OCI-LY3 (cell line): ENCODE measurements around the gene RSPO3.

Experiments used
- H2AFZ ChIP-seq: fragments of 200-600, 300-600 bp; shearing (Covaris generic); 2 replicates; pipeline ENCODE4 v1.6.0; 2014; ENCODE audit warnings: antibody characterized with exemption, low read depth, low read length
- H3K27ac ChIP-seq: fragments of 200-600, 300-600 bp; sonication (generic); 2 replicates; pipeline ENCODE4 v1.5.1; 2014; ENCODE audit warnings: mild to moderate bottlenecking, low read length, moderate library complexity, mixed read lengths
- H3K27me3 ChIP-seq: fragments of 200-600, 300-600 bp; sonication (generic); 2 replicates; pipeline ENCODE4 v1.6.1; 2014; ENCODE audit warnings: low read depth, low read length, mixed read lengths
- H3K36me3 ChIP-seq: fragments of 200-600, 300-600 bp; sonication (generic); replicated peaks from 2 replicates; pipeline ENCODE3; 2014; ENCODE audit warnings: low read depth, low read length, mixed read lengths
- H3K4me1 ChIP-seq: fragments of 300-600, 200-600 bp; sonication (generic); 2 replicates; pipeline ENCODE4 v1.6.1; 2014; ENCODE audit warnings: low read length, mixed read lengths
- H3K4me2 ChIP-seq: fragments of 200-600, 300-600 bp; sonication (generic); 2 replicates; pipeline ENCODE4 v1.6.1; 2014; ENCODE audit warnings: low read length, mixed read lengths
- H3K4me3 ChIP-seq: fragments of 300-600, 200-600 bp; sonication (generic); 2 replicates; pipeline ENCODE4 v1.5.1; 2014; ENCODE audit warnings: antibody characterized with exemption, mild to moderate bottlenecking, low read length, moderate library complexity
- H3K79me2 ChIP-seq: fragments of 300-600, 200-600 bp; shearing (Covaris generic); 2 replicates; pipeline ENCODE4 v1.6.1; 2014; ENCODE audit warnings: mild to moderate bottlenecking, low read length, mixed read lengths
- H3K9ac ChIP-seq: fragments of 300-600, 200-600 bp; shearing (Covaris generic); 2 replicates; pipeline ENCODE4 v1.6.0; 2014; ENCODE audit warnings: mild to moderate bottlenecking, low read length, moderate library complexity
- H3K9me3 ChIP-seq: fragments of 200-600, 300-600 bp; shearing (Covaris generic); 2 replicates; pipeline ENCODE4 v1.6.1; 2014; ENCODE audit warnings: low read length, mixed read lengths; ENCODE audit not compliant: insufficient read depth
- H4K20me1 ChIP-seq: fragments of 200-600, 300-600 bp; sonication (generic); 2 replicates; pipeline ENCODE4 v1.6.1; 2016; ENCODE audit warnings: low read length, mixed read lengths; ENCODE audit not compliant: insufficient read depth
- CTCF ChIP-seq: fragments of 200-600, 300-600 bp; sonication (generic); IDR thresholded peaks from 2 replicates; pipeline ENCODE4 v1.5.1; 2014; ENCODE audit warnings: antibody characterized with exemption, low read length, low read depth
- EZH2phosphoT487 ChIP-seq: fragments of 200-600 bp; shearing (Covaris generic); IDR thresholded peaks from 2 replicates; pipeline ENCODE4 v1.6.1; 2018; ENCODE audit warnings: antibody characterized with exemption, mixed run types, low read depth

The RSPO3 gene

GRCh38 chr6:127131772-127132376 lies 13.4 kb downstream of the RSPO3 start:
- no peaks in the 10 kb centered on the region for H3K79me2 ChIP-seq
- H3K36me3 ChIP-seq = no peaks in the 10 kb centered on the region
- no peaks in the 10 kb centered on the region for H4K20me1 ChIP-seq
- TF ChIP-seq EZH2phosphoT487 (no peak), CTCF (no peak)
- no peak overlapping the region for H3K4me3 ChIP-seq
- H3K27ac ChIP-seq = no peak overlapping the region
- no peak overlapping the region for H3K4me2 ChIP-seq
- H3K4me1 ChIP-seq = no peaks in the 10 kb centered on the region
- no peak overlapping the region for H2AFZ ChIP-seq
- H3K9me3 ChIP-seq = no peaks in the 10 kb centered on the region
- no peak overlapping the region for H3K9ac ChIP-seq
- H3K27me3 ChIP-seq = no peaks in the 10 kb centered on the region

DNA sequence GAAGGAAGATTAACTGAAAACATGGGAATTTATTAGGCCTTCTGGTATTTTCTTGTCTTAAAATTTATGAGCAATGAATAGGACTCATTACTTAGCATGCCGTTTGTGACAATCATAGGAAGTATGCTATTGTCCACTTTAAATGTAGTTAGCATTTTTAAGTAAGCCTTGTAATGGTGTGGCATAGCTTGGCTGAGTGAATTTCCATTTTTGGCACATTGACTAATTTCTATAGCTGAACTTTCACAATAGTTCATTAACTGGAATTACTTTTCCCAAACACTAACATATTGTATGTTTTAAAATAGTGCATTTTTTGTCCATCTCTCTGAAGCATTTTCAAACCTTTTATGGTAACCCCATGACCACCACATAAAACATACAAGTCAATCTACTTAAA lies 15.7 kb downstream of the RSPO3 start:
- Histone ChIP-seq H3K4me1 (no peaks in the 10 kb centered on the region), H3K27ac (no peak overlapping the region), H2AFZ (no peak overlapping the region), H3K9me3 (no peaks in the 10 kb centered on the region), H3K4me2 (no peak overlapping the region), H3K4me3 (no peak overlapping the region), H3K27me3 (no peaks in the 10 kb centered on the region), H4K20me1 (no peaks in the 10 kb centered on the region), H3K36me3 (no peaks in the 10 kb centered on the region), H3K79me2 (no peaks in the 10 kb centered on the region), H3K9ac (no peak overlapping the region)
- TF ChIP-seq EZH2phosphoT487 (no peak), CTCF (no peak)

DNA sequence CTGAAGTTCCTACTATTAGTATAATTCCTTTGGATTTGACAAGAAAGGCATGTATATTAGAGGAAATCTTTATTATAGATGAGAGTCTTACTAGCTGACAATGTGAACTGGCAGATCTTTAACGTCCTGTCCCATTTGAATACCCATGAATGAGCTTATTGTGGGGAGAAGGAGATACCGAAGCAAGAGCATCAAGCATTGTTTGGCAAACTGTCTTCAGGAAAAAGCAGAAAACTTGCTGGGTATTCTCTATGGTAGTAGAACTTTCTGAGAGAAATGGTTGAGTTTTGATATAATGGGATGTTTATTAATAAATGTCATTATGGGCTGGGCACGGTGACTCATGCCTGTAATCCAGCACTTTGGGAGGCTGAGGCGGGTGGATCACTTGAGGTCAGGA lies 18.3 kb downstream of the RSPO3 start:
- no peaks in the 10 kb centered on the region for H3K36me3 ChIP-seq
- H3K9ac ChIP-seq = no peak overlapping the region
- H4K20me1 ChIP-seq = no peaks in the 10 kb centered on the region
- no peaks in the 10 kb centered on the region for H3K9me3 ChIP-seq
- H2AFZ ChIP-seq = no peak overlapping the region
- no peak overlapping the region for H3K27ac ChIP-seq
- TF ChIP-seq EZH2phosphoT487 (no peak), CTCF (no peak)
- H3K4me1 ChIP-seq = no peaks in the 10 kb centered on the region
- H3K4me2 ChIP-seq = no peak overlapping the region
- no peak overlapping the region for H3K4me3 ChIP-seq
- H3K27me3 ChIP-seq = no peaks in the 10 kb centered on the region
- H3K79me2 ChIP-seq = no peaks in the 10 kb centered on the region

GRCh38 chr6:127146932-127147331 lies 28.5 kb downstream of the RSPO3 start:
- no peaks in the 10 kb centered on the region for H4K20me1 ChIP-seq
- no peak overlapping the region for H3K27ac ChIP-seq
- no peak overlapping the region for H3K4me2 ChIP-seq
- no peaks in the 10 kb centered on the region for H3K4me1 ChIP-seq
- H3K27me3 ChIP-seq = no peaks in the 10 kb centered on the region
- no peak overlapping the region for H2AFZ ChIP-seq
- H3K9ac ChIP-seq = no peak overlapping the region
- H3K9me3 ChIP-seq = no peaks in the 10 kb centered on the region
- no peaks in the 10 kb centered on the region for H3K79me2 ChIP-seq
- H3K4me3 ChIP-seq = no peak overlapping the region
- H3K36me3 ChIP-seq = no peaks in the 10 kb centered on the region
- TF ChIP-seq EZH2phosphoT487 = no peak
- TF ChIP-seq CTCF = no peak
